ENCODE results near the gene TBC1D10B. TPM values are rescaled to one million over a fixed set of nuclear protein-coding genes. Genes with fewer than 3 reads are reported as not detected.

The TBC1D10B gene
- total RNA-seq, 2 donors from 2014 or later, result 48.0 to 50.7 TPM

DNA sequence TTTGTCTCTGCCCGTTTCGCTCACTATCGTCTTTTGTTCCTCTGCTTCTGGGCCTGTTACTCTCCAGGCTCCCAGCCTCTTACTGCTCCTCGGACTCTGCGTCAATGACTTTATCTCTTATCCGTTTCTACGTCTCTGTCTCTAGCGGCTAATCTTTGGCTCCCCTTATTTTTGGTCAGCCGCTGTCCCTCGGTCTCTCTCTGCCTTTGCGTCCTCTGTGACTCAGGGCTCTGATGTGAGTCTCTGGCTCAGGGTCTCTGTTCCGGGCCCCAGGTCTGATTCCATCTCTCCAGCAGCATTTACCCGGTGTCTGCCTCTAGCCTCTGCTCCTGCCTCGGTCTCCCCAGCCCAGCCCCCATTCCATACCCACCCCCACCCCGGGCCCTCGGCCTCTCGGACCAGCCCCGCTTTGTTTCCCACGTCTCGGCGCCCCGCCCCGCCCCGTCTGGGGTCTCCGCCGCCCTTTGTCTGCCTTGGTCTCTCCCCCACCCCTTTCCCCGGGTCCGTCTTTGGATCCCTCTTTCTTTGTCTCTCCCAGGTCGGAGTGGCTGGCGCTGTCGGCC lies 24.4 kb upstream of the TBC1D10B start:
- peak overlapping the region; percentile 77 for H3K27ac Mint-ChIP-seq

DNA sequence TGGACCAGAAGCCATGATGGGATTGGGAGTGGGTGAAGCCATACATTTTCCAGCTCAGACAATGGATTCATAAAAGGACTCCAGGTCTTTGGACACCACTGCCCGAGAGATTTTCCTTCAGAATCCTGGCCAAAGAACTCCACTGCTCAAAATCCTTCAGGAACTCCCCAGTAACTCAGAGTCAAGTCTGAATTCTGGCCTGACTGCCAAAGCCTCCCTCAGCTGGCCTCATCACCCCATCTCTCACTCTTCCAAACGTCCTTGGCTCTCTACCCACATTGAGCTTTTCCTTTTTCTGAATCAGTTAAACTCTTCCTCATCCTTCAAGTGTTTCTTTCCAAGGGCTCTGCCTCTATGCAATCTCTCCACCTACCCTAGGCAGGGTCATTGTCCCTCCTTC lies 13.2 kb upstream of the TBC1D10B start:
- Mint-ChIP-seq H3K27ac (peak overlapping the region; percentile 72), H3K4me3 (peak overlapping the region; percentile 85 to 92), H3K9me3 (peaks cover 0 to 2% of the 10 kb centered on the region in 2 donors), H3K27me3 (ENCODE audit: low read depth) (no peaks in the 10 kb centered on the region), H3K4me1 (ENCODE audit: low read depth) (peaks cover 51% of the 10 kb centered on the region), H3K36me3 (ENCODE audit: insufficient read depth in 2 of 2) (peaks cover 4 to 10% of the 10 kb centered on the region in 2 donors)
- DNase-seq (no peak), ATAC-seq (replicated peaks in 1 of 2) (no peak)

More for the DNA sequence above, 24.4 kb upstream of the TBC1D10B start:
- Mint-ChIP-seq H3K4me3 (peak overlapping the region; percentile 89 to 91), H3K27me3 (ENCODE audit: low read depth) (no peaks in the 10 kb centered on the region), H3K9me3 (no peaks in the 10 kb centered on the region), H3K36me3 (ENCODE audit: insufficient read depth in 2 of 2) (peaks cover 2 to 3% of the 10 kb centered on the region in 2 donors), H3K4me1 (ENCODE audit: low read depth) (peaks cover 40% of the 10 kb centered on the region)
- DNase-seq (no peak), ATAC-seq (replicated peaks in 1 of 2) (peak in 1 of 2 donors; percentile 8)

DNA sequence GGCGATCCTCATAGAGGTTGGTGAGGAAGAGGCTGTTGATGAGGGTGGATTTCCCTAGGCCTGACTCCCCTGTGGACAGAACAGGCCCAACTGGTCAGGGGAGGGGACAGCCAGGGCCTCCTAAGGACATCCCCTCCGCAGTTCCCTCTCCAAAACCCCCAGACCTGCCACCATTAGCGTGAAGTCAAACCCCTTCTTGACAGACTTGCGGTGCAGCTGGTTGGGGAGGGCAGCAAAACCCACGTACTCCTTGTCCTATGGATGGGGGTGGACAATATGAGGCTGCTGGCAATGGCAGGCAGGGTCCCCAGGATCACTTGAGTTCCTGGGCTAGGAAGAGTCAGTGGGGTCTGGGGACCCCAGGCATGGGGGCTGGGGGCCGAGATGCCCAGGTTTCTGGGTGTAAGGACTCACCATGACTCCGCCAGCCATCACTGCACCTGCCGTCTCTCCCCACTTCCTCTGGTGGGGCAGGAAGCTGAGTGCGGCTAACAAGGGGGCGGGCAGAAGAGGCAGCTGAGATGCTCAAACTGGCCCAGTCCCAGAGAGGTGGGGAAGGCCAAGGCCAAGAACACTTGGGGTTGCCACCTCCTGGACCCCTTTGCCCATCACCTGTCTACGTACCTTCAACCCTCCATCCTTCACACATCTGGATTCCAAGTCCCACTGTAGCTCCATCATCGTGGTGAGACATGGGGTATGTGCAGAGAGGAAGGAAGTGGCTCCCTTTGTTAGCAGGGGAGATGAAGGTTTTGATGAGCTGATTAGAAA lies 12.0 kb upstream of the TBC1D10B start, which contains the start of gene SEPTIN1:
Gene SEPTIN1 (minus strand): TSS at position 451 of the 771 bp plus-strand sequence. CDS start 19 bp downstream, at position 432.
- DNase-seq, result peak; percentile 83 to 84
- ATAC-seq (replicated peaks in 1 of 2), result peak; percentile 38 to 46
- Mint-ChIP-seq H3K27ac (peak within 1 kb of the TSS; percentile 93), H3K9me3 (peaks cover 0 to 2% of the 10 kb centered on the region in 2 donors), H3K36me3 (ENCODE audit: insufficient read depth in 2 of 2) (peaks cover 7 to 13% of the 10 kb centered on the region in 2 donors), H3K4me3 (peak within 1 kb of the TSS; percentile 85 to 92), H3K4me1 (ENCODE audit: low read depth) (peaks cover 61% of the 10 kb centered on the region), H3K27me3 (ENCODE audit: low read depth) (no peaks in the 10 kb centered on the region)

DNA sequence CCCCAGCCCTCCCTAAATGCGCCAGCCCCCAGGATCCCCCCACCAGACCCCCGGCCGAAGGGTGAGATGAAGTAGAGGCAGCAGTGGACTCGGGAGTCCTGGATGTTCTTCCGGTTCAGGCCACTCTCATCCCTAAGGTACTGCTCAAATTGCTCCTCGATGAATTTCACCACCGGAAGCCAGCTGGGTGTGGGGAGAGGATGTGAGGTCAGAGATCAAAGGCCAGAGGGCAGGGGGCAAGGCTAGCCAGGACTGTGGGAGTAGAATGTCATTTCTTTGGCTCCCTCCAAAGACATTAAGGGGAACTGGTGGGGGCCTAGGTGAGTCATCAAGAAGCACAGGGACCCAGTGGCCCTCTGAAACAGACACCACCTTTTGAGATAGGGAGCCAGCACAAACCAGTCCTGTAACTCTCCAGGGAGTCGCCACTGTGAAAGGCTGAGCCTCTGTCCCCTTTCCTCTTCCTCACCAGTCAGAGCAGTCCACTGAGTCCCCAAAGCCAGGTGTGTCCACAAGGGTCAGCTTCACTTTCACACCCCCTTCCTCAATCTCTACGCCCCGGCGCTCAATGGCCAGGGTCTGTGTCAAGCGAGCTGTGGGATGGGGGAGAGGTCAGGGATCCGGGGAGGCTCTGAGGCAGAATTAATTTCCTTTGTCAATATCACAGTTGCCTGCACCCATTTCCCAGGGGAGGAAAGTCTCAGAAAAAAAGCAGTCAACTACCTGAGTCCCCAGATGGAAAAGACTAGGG lies 11.2 kb upstream of the TBC1D10B start:
- ATAC-seq (replicated peaks in 1 of 2) (no peak), DNase-seq (peak; percentile 44 to 65)
- H3K4me3 Mint-ChIP-seq, result peak overlapping the region; percentile 85 to 92
- peak overlapping the region; percentile 93 for H3K27ac Mint-ChIP-seq
- peaks cover 9 to 13% of the 10 kb centered on the region in 2 donors for H3K36me3 Mint-ChIP-seq (ENCODE audit: insufficient read depth in 2 of 2)
- no peaks in the 10 kb centered on the region for H3K27me3 Mint-ChIP-seq (ENCODE audit: low read depth)
- H3K9me3 Mint-ChIP-seq, result peaks cover 0 to 2% of the 10 kb centered on the region in 2 donors
- peaks cover 65% of the 10 kb centered on the region for H3K4me1 Mint-ChIP-seq (ENCODE audit: low read depth)

DNA sequence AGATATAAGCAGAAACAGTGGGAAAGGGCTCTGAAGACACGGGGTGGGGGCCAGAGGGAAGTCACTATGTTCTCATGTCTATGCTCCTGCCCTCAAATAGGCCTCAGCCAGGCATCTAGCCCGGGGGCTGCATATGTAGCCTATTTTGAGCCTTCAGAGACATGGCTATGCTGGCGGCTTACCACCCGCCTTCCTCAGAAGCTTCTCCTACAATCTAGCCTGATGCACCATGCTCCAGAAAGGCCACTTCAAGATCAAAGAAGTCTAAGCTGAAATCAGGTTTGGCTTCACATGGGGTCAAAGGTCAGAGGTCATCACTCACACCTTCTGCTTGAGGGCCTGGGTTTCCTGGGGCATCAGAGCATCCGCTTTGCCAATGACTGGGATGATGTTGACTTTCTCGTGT lies 10.5 kb upstream of the TBC1D10B start:
- no peak for ATAC-seq (replicated peaks in 1 of 2)
- DNase-seq, result no peak
- H3K27me3 Mint-ChIP-seq (ENCODE audit: low read depth), result no peaks in the 10 kb centered on the region
- peaks cover 9 to 13% of the 10 kb centered on the region in 2 donors for H3K36me3 Mint-ChIP-seq (ENCODE audit: insufficient read depth in 2 of 2)
- peaks cover 65% of the 10 kb centered on the region for H3K4me1 Mint-ChIP-seq (ENCODE audit: low read depth)
- peak overlapping the region; percentile 93 for H3K27ac Mint-ChIP-seq
- H3K9me3 Mint-ChIP-seq, result peaks cover 0 to 2% of the 10 kb centered on the region in 2 donors
- H3K4me3 Mint-ChIP-seq, result peak overlapping the region; percentile 85 to 92

DNA sequence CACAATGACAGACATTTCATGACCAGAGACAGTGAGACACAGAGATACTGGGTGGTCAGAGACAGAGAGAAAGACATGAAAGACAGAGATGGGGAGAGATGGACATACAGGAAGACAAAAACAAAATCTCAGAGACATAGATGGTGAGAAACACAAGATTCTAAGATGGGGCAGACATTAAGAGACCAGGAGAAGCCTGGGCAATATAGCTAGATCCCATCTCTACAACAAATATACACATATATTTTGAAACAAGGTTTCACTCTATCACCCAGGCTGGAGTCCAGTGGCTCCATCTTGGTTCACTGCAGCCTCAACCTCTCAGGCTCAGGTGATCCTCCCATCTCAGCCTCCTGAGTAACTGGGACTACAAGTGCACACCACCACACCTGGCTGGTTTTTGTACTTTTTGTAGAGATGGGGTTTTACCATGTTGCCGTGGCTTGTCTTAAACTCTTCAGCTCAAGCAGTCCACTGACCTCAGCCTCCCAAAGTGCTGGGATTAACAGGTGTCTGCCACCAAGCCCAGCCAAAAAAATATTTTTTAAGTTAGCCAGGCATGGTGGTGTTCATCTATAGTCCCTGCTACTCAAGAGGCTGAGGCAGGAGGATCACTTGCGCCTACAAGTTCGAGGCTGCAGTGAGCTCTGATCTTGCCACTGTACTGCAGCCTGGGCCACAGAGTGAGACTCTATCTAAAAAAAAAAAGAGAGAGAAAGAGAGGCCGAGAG lies 9.9 kb upstream of the TBC1D10B start:
- ATAC-seq (replicated peaks in 1 of 2), result no peak
- Mint-ChIP-seq H3K36me3 (ENCODE audit: insufficient read depth in 2 of 2) (peaks cover 9 to 13% of the 10 kb centered on the region in 2 donors), H3K4me3 (peak overlapping the region; percentile 92 to 99), H3K27ac (peak overlapping the region; percentile 93), H3K9me3 (peaks cover 0 to 2% of the 10 kb centered on the region in 2 donors), H3K4me1 (ENCODE audit: low read depth) (peaks cover 65% of the 10 kb centered on the region), H3K27me3 (ENCODE audit: low read depth) (no peaks in the 10 kb centered on the region)
- DNase-seq, result no peak

DNA sequence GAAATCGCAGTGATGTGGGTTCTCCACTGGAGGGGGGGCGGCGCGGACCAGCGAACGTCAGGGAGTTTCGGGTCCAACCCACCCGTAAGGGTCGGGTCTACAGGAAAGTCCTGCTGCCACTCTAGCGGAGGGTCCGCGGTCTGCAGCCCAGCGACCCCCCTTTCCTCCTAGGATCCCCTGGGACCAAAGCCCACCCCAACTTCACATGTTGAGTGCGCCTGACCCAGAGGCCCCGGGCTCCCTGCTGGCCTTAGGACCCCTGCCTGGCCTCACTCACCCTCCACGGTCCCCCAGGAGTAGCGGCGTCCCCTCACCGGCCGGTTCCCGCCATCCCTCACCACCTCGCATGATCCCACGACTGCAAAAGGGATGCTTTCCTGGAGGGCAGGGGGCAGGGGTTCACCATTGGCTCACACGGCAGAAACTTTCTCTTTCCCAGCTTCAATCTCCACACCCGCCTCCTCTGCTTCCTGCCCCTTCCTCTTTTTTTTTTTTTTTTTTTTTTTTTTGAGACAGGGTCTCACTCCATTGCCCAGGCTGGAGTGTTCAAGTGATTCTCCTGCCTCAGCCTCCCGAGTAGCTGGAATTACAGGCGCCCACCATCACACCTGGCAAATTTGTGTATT lies 9.0 kb upstream of the TBC1D10B start:
- peaks cover 65% of the 10 kb centered on the region for H3K4me1 Mint-ChIP-seq (ENCODE audit: low read depth)
- peaks cover 0 to 2% of the 10 kb centered on the region in 2 donors for H3K9me3 Mint-ChIP-seq
- DNase-seq (no peak), ATAC-seq (replicated peaks in 1 of 2) (no peak)
- H3K36me3 Mint-ChIP-seq (ENCODE audit: insufficient read depth in 2 of 2), result peaks cover 9 to 13% of the 10 kb centered on the region in 2 donors
- peak overlapping the region; percentile 92 to 99 for H3K4me3 Mint-ChIP-seq
- H3K27me3 Mint-ChIP-seq (ENCODE audit: low read depth), result no peaks in the 10 kb centered on the region
- no peak overlapping the region for H3K27ac Mint-ChIP-seq

DNA sequence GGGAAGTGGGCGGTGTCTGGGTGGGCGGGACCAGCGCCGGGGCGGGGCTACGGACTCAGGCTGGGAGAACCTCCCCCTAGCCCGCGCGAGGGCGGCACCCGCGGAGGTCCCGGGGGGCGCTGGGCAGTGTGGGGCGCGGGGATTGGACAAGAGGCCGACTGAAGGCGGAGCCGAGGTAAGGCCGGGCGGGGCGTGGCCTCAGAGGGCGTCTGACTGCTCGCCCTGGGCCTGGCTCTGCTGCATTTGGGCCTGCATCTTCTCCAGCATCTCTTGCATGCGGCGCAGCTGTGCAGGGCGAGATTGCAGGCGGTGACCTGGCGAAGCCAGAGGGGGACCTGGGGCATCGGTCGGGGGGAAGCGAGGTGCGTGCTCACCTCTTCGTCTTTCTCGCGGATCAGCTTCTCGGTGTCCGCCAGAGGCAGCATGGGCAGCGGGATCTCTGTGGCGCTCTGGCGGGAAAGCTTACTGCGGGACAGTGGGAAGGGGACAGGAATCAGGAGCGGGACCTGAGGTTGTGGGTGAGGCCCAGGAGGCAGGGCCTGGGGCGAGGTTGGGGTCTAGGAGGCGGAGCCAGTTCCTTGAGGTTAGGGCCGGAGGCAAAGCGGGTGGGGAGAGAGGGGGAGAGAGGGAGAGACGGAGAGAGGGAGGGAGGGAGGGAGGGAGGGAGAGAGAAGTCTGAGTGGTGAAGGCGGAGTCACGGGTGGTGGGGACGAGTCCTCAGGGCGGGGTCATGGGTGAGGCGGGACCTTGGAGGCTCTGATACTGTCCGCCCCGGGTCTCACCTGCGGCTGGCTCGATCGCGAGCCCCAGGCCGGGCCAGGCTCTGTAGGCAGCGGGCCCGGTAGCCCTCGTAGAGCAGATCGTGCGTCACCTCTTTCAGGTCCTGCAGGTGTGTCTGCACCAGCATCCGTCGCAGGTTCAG lies 8.2 kb upstream of the TBC1D10B start:
- Mint-ChIP-seq H3K36me3 (ENCODE audit: insufficient read depth in 2 of 2) (peaks cover 9 to 11% of the 10 kb centered on the region in 2 donors), H3K27me3 (ENCODE audit: low read depth) (no peaks in the 10 kb centered on the region), H3K9me3 (peaks cover 0 to 2% of the 10 kb centered on the region in 2 donors), H3K4me1 (ENCODE audit: low read depth) (peaks cover 58% of the 10 kb centered on the region), H3K4me3 (peak overlapping the region; percentile 92 to 99), H3K27ac (peak overlapping the region; percentile 100)
- DNase-seq (peak; percentile 99), ATAC-seq (replicated peaks in 1 of 2) (peak; percentile 87 to 90)

DNA sequence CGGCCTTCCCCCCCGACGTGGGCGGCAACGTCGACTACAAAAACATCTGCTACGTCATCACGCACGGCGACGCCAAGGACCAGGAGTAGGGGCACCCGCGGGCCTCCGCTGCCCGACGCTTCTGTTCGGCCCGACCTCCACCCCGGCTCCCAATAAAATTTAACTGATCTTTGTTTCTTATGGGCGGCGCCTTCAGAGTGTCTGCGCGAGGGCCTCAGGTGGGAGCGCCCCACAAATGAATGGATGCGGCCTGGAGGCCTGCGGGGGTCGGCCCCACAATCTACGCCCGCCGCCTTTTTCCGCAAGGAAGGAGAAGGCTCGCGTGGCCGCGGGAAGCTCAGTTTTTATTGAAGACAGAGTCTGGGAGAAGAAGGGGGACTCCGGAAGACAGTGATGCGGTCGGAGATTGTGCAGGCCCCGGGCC lies 7.5 kb upstream of the TBC1D10B start:
- Mint-ChIP-seq H3K4me3 (peak overlapping the region; percentile 92 to 99), H3K27me3 (ENCODE audit: low read depth) (no peaks in the 10 kb centered on the region), H3K27ac (peak overlapping the region; percentile 100), H3K36me3 (ENCODE audit: insufficient read depth in 2 of 2) (peaks cover 9 to 11% of the 10 kb centered on the region in 2 donors), H3K9me3 (peaks cover 0 to 2% of the 10 kb centered on the region in 2 donors), H3K4me1 (ENCODE audit: low read depth) (peaks cover 52% of the 10 kb centered on the region)
- DNase-seq, result peak; percentile 92 to 93
- peak; percentile 57 to 59 for ATAC-seq (replicated peaks in 1 of 2)

DNA sequence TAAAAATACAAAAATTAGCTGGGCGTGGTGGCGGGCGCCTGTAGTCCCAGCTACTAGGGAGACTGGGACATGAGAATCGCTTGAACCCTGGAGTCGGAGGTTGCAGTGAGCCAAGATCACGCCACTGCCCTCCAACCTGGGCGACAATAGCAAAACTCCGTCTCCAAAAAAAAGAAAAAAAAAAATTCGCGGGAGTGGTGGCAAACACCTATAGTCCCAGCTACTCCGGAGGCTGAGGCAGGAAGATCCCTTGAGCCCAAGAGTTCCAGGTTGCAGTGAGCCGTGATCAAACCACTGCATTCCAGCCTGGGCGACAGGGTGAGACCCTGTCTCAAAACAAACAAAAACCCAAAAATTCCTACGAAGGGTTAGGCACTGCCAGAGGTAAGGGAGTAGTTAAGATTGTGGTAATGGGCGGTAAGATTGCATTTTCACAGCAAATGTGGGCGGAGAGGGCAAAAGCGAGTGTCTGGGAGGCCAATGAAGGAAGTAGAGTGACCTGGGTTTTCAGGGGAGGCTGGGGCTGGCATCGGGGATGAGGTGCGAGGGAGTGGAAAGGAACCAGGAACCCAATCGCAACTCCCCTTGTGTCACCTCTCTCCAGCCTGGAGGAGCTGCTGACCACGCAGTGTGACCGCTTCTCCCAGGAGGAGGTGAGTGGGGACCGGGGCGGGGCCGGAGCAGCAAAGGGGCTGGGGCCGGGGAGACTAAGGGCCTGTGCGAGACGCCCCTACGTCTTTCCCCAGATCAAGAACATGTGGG lies 6.9 kb upstream of the TBC1D10B start:
- peak overlapping the region; percentile 100 for H3K27ac Mint-ChIP-seq

More for the DNA sequence above, 6.9 kb upstream of the TBC1D10B start:
- H3K4me3 Mint-ChIP-seq, result peak overlapping the region; percentile 92 to 99
- peaks cover 0 to 2% of the 10 kb centered on the region in 2 donors for H3K9me3 Mint-ChIP-seq
- ATAC-seq (replicated peaks in 1 of 2), result no peak
- peaks cover 9 to 11% of the 10 kb centered on the region in 2 donors for H3K36me3 Mint-ChIP-seq (ENCODE audit: insufficient read depth in 2 of 2)
- no peaks in the 10 kb centered on the region for H3K27me3 Mint-ChIP-seq (ENCODE audit: low read depth)
- peaks cover 46% of the 10 kb centered on the region for H3K4me1 Mint-ChIP-seq (ENCODE audit: low read depth)
- DNase-seq, result no peak

Data from activated T-cell treated with anti-CD3 and anti-CD28 coated beads, Interleukin-2, amount 50 U/mL, for 72 hours (primary cell).